Immature natural killer cell (primary cell): Measurements from ENCODE around the gene ADARB2. TPM values are rescaled to one million over a fixed set of nuclear protein-coding genes. Genes with fewer than 3 reads are reported as not detected.
"Not testable (repeated sequence)": the region's sequence is repeated elsewhere in the genome, so short reads cannot be mapped to it uniquely, and the experiment has no call there.

ENCODE experiments used
- DNase-seq, 3 donors: peaks; one replicate each; pipeline ENCODE4 v3.0.0; 2022; ENCODE audit warnings: mixed read lengths in 1 of 3
- H3K27ac Mint-ChIP-seq, 6 donors: one replicate each; pipeline ENCODE4 v1.8.0; 2020; ENCODE audit warnings: mixed read lengths in 6 of 6, mild to moderate bottlenecking in 5 of 6, inconsistent platforms in 4 of 6, moderate library complexity in 3 of 6
- H3K27me3 Mint-ChIP-seq, 3 donors: one replicate each; pipeline ENCODE4 v1.8.0; 2020 to 2021; ENCODE audit warnings: low read depth in 3 of 3, mild to moderate bottlenecking in 3 of 3, mixed read lengths in 3 of 3, moderate library complexity in 3 of 3, inconsistent platforms in 1 of 3
- H3K36me3 Mint-ChIP-seq, 3 donors: one replicate each; pipeline ENCODE4 v1.8.0; 2020; ENCODE audit warnings: mixed read lengths in 3 of 3, inconsistent platforms in 2 of 3, mild to moderate bottlenecking in 2 of 3
- H3K4me1 Mint-ChIP-seq, 2 donors: one replicate each; pipeline ENCODE4 v1.8.0; 2020; ENCODE audit warnings: inconsistent platforms in 2 of 2, mild to moderate bottlenecking in 2 of 2, mixed read lengths in 2 of 2, moderate library complexity in 1 of 2
- H3K4me3 Mint-ChIP-seq, 5 donors: one replicate each; pipeline ENCODE4 v1.8.0; 2020; ENCODE audit warnings: mild to moderate bottlenecking in 5 of 5, mixed read lengths in 5 of 5, inconsistent platforms in 3 of 5, moderate library complexity in 3 of 5
- H3K9me3 Mint-ChIP-seq, 6 donors: one replicate each; pipeline ENCODE4 v1.8.0; 2020; ENCODE audit warnings: mild to moderate bottlenecking in 6 of 6, mixed read lengths in 6 of 6, inconsistent platforms in 4 of 6, moderate library complexity in 3 of 6
- polyA plus RNA-seq, 3 donors: library from polyadenylated mRNA; unstranded; fragments of 300-500 nt; fragmentation: Illumina TruSeq; gene quantifications; one replicate each; pipeline ENCODE4 v1.2.3, GENCODE V29; 2021

Gene ADARB2
- polyA plus RNA-seq, 3 donors from 2014 or later, result 0.12 TPM; not detected in 2

GRCh38 chr10:1424648-1425047, 312.7 kb downstream of the ADARB2 start:
- Mint-ChIP-seq H3K27me3 (peaks cover 0 to 19% (median 7%) of the 10 kb centered on the region in 3 donors), H3K36me3 (no peaks in the 10 kb centered on the region), H3K9me3 (peaks cover 0 to 2% (median 0%) of the 10 kb centered on the region in 6 donors), H3K4me1 (peaks cover 9 to 11% of the 10 kb centered on the region in 2 donors), H3K27ac (no peak overlapping the region), H3K4me3 (no peak overlapping the region)
- DNase-seq, result no peak

GRCh38 chr10:1423676-1424253, 313.6 kb downstream of the ADARB2 start:
- peaks cover 9 to 11% of the 10 kb centered on the region in 2 donors for H3K4me1 Mint-ChIP-seq
- H3K4me3 Mint-ChIP-seq, result no peak overlapping the region
- peaks cover 0 to 22% (median 7%) of the 10 kb centered on the region in 3 donors for H3K27me3 Mint-ChIP-seq
- DNase-seq, result no peak
- H3K27ac Mint-ChIP-seq, result no peak overlapping the region
- no peaks in the 10 kb centered on the region for H3K36me3 Mint-ChIP-seq
- peaks cover 0 to 2% (median 0%) of the 10 kb centered on the region in 6 donors for H3K9me3 Mint-ChIP-seq

DNA sequence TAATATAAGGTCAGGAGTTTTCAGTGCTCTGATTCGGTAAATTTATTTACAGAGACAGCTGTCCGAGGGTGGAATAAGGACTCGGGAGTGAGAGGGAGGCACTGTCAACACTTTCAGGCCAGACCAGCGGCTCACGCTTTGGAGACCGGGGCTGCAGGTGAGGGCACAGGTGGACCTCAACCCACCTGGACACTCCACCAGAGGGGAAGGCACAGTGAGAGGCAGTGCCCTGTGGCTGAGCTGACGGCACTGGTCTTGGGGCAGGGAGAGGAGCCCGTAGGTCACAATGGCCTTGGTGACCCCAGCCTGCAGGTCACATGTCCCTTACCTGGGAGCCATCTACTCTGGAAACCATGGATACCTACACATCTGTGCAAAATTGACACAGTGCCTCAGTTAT, 315.1 kb downstream of the ADARB2 start:
- H3K27me3 Mint-ChIP-seq, result peaks cover 0 to 25% (median 7%) of the 10 kb centered on the region in 3 donors
- peaks cover 0 to 2% (median 0%) of the 10 kb centered on the region in 6 donors for H3K9me3 Mint-ChIP-seq
- peaks cover 9 to 11% of the 10 kb centered on the region in 2 donors for H3K4me1 Mint-ChIP-seq
- no peak overlapping the region for H3K4me3 Mint-ChIP-seq
- H3K27ac Mint-ChIP-seq, result no peak overlapping the region
- no peaks in the 10 kb centered on the region for H3K36me3 Mint-ChIP-seq
- no peak for DNase-seq

- Mint-ChIP-seq H3K36me3 (no peaks in the 10 kb centered on the region), H3K4me1 (peaks cover 9 to 11% of the 10 kb centered on the region in 2 donors), H3K27ac (no peak overlapping the region), H3K27me3 (peaks cover 0 to 30% (median 4%) of the 10 kb centered on the region in 3 donors), H3K9me3 (peaks cover 0 to 2% (median 0%) of the 10 kb centered on the region in 6 donors), H3K4me3 (peak overlapping the region in 4 of 5 donors; percentile 44 to 70 (median 57))
- DNase-seq, result peak; percentile 12 to 35 (median 23)
Observed at GRCh38 chr10:1420661-1421362, 316.5 kb downstream of the ADARB2 start.

DNA sequence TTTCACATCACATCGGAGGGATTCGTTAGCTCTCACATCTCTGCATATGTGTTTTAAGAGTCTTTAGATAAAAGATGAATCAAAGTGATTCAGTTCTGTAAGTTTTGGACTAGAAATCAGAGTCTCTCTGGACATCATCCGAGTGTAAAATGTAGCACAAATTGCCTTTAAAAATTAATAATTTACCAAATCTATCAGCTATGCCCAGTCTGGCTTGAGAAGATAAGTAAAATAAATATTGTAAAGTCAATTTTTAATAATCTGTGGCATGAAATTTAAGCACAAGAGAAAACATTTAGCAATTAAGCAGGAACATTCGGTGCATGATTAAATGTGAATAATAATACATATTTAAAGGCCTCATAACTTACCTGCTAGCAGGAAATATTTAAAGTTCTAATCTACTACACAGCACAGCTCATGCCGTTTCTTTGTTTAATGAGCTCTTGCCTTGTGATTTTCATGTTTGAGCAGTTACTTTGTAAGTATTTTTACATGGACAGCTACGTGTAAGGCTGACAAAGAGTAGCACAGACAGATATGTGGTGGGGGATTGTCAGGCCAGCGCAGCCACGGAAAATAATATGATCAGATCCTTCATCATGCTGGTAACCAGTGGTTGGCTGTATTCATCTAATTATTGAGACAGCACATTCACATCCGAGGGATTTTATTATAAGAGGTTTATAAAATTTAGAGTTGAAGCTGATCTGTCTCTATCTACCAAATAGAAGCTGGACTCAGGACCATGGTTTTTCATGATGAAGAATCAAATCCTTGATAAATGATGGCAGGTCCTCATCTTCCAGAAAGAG, 317.3 kb downstream of the ADARB2 start:
- Mint-ChIP-seq H3K9me3 (peaks cover 0 to 2% (median 0%) of the 10 kb centered on the region in 6 donors), H3K36me3 (no peaks in the 10 kb centered on the region), H3K4me3 (peak overlapping the region in 4 of 5 donors; percentile 33 to 70 (median 57)), H3K27ac (no peak overlapping the region), H3K4me1 (peaks cover 9 to 11% of the 10 kb centered on the region in 2 donors), H3K27me3 (peaks cover 0 to 30% (median 4%) of the 10 kb centered on the region in 3 donors)
- DNase-seq, result no peak

DNA sequence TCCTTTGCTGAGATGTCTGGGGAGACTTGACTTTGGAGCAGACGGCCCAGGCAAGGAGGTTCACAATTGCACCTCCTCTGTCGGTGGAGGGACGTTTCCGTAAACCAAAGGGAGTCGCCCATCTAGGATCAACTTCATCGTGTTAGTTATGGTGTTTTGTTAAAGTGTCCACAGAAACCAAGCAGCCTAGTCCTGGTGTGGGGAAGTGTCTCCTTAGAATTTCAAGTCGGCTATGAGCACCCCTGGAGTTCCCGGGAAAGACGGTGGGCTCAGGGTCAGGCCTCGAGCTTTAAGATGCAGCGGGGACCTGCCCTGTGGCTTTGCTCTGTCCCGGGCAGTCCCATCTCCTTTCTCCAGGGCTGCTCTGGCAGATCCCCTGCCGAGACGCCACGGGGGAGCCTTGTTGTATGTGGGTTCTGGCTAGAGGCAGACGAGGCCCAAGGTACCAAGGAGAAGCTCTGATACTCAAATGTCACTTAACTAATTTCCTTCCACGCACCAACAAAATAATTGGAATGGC, 319.2 kb downstream of the ADARB2 start:
- Mint-ChIP-seq H3K4me1 (peaks cover 9 to 11% of the 10 kb centered on the region in 2 donors), H3K27ac (no peak overlapping the region), H3K27me3 (peaks cover 0 to 23% (median 4%) of the 10 kb centered on the region in 3 donors), H3K9me3 (peaks cover 0 to under 1% (median 0%) of the 10 kb centered on the region in 6 donors), H3K36me3 (no peaks in the 10 kb centered on the region), H3K4me3 (no peak overlapping the region)
- DNase-seq, result no peak

DNA sequence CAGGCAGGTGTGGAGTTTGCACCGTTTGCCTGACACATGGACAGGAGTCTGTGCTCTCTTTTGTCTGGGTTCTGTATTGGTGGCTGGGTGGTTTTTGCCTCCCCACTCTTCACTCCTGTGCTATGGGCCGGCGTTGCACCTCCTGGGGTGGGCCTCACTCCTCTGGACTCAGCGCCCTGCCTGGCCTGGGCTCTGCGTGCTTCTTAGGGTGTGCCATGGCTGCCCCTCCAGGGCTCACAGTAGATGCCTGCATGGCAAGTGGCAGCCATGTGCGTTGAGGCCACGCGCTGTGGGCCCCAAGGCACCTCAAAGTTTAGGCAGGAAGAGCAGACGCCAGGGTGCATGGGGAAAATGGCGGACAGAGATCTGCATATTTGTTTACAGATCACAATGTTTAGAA, 319.8 kb downstream of the ADARB2 start:
- Mint-ChIP-seq H3K4me1 (peaks cover 9 to 11% of the 10 kb centered on the region in 2 donors), H3K27me3 (peaks cover 2 to 21% (median 4%) of the 10 kb centered on the region in 3 donors), H3K27ac (no peak overlapping the region), H3K4me3 (no peak overlapping the region), H3K9me3 (no peaks in the 10 kb centered on the region), H3K36me3 (no peaks in the 10 kb centered on the region)
- DNase-seq, result no peak

DNA sequence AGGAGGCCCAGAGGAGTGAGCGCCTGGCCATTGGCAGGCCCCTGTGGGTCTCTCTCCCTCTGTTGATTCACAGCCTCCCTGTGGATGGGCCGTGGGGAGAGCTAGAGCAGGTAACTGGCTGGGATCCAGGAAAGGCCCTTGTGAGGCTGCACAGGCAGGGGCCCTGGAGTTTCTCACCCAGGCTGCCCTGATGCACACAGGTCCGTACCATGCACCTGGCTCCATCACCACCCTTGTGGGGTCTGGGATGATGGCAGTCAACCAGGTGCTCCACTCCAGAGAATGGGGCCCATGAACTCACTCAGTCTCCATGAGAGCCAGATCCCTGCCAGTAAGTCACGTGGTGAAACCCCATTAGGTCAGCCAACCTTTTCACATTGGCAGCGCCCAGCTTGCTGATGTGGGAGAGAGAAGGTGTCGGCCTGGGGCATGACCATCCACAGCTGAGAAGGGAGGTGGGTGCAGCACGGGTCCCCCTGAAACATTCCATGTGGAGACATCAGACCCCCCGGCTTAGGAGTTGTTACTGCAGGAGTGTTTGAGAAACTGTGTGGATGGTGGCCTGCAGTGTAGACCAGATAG, 320.8 kb downstream of the ADARB2 start:
- Mint-ChIP-seq H3K27ac (no peak overlapping the region), H3K4me1 (peaks cover 9 to 11% of the 10 kb centered on the region in 2 donors), H3K27me3 (peaks cover 1 to 17% (median 3%) of the 10 kb centered on the region in 3 donors), H3K9me3 (no peaks in the 10 kb centered on the region), H3K36me3 (no peaks in the 10 kb centered on the region), H3K4me3 (no peak overlapping the region)
- no peak for DNase-seq

DNA sequence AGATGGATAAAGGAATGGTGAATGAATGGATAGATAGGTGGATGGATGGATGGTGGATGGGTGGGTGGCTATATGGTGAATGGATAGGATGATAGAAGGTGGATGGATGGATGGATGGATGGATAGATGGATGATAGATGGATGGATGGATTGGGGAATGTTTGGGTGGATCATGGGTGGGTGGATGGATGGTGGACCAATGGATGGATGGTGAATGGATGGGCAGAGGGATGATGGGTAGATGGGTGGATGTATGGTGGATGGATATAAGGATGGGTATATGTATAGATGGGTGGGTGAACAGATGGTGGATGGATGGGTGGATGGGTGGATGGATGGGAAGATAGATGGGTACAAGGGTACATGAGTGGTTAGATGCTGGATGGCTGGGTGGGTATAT, 322.4 kb downstream of the ADARB2 start:
- no peaks in the 10 kb centered on the region for H3K36me3 Mint-ChIP-seq
- H3K9me3 Mint-ChIP-seq, result no peaks in the 10 kb centered on the region
- no peak overlapping the region for H3K27ac Mint-ChIP-seq
- H3K4me3 Mint-ChIP-seq, result no peak overlapping the region
- H3K27me3 Mint-ChIP-seq, result peaks cover 0 to 11% (median 3%) of the 10 kb centered on the region in 3 donors
- H3K4me1 Mint-ChIP-seq, result no peaks in the 10 kb centered on the region
- no peak for DNase-seq

DNA sequence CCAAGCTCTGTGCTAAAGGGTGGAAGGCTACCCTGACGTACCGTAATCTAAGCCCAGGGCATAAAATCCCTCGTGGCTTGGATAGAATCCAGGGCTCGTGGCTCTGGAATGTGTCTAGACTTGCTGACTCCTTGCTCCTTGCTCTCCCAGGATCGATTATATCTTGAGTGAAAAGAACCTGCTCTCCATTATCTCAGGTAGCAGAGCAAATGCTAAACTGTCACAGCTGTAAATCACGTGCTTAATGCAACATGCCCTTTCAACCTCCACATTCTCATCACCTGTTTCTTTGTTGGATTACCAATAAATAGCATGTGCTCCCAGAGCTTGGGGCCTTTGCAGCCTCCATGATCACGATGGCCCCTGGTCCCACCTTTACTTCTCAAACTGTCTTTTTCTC, 323.0 kb downstream of the ADARB2 start:
- DNase-seq, H3K36me3 Mint-ChIP-seq, H3K4me3 Mint-ChIP-seq, H3K4me1 Mint-ChIP-seq, H3K27me3 Mint-ChIP-seq, H3K27ac Mint-ChIP-seq, H3K9me3 Mint-ChIP-seq: not testable (repeated sequence)

DNA sequence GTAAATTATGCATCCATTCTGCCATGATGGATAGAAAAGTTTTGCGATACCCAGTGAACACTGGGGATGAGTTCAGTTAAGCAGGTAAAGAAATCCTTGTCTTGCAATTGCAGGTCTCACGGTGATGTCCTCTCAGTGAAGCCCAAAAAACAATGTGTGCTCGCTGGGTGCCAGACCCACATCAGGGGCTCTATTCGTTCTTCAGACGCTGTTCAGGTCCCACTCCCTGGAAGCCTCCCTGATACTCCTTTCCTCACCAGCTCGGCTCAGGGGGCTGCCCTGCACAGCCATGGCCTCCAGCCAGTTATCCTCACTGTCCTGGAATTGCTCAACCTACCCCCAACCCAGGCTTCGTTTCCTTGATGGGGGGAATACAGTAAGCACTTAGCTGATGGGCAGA, 323.5 kb downstream of the ADARB2 start:
- no peak overlapping the region for H3K4me3 Mint-ChIP-seq
- no peaks in the 10 kb centered on the region for H3K4me1 Mint-ChIP-seq
- H3K27me3 Mint-ChIP-seq, result peaks cover 0 to 8% (median 3%) of the 10 kb centered on the region in 3 donors
- no peak overlapping the region for H3K27ac Mint-ChIP-seq
- no peaks in the 10 kb centered on the region for H3K9me3 Mint-ChIP-seq
- no peaks in the 10 kb centered on the region for H3K36me3 Mint-ChIP-seq
- DNase-seq, result no peak

GRCh38 chr10:1413256-1413655, 324.1 kb downstream of the ADARB2 start:
- Mint-ChIP-seq H3K4me1 (no peaks in the 10 kb centered on the region), H3K4me3 (no peak overlapping the region), H3K9me3 (no peaks in the 10 kb centered on the region), H3K36me3 (no peaks in the 10 kb centered on the region), H3K27me3 (peaks cover 0 to 8% (median 3%) of the 10 kb centered on the region in 3 donors), H3K27ac (no peak overlapping the region)
- no peak for DNase-seq

DNA sequence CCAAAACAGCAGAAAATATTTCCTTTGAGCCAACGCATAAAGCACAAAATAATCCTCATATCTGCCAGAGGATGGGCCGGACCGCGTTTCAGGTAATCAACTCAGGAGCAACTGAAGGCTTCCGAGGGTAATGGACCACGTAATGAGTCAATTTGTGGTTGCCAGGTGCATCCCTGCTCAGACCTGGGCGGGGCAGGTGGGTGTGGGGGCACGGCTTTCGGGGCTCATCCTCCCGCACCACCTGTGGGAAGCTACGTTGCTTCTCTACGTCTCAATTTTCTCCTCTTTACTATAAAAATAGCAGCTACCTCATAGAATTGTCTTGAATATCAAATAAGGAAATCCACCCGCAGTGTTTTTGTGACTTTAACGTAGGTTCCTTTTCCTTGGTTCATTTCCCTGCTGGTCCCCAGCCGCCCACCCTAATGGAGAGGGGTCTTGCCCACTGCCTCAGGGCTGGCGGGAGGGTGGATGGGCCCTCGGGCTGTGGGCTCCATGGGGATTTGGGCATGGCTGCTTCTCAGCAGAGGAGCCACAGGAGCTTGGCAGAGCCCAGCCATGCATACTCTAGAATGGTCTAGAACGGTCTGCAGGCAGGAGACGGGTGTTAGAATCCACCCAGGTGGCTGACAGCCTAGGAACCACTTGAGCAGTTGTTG, 324.7 kb downstream of the ADARB2 start:
- H3K9me3 Mint-ChIP-seq, result no peaks in the 10 kb centered on the region
- DNase-seq, result no peak
- H3K4me1 Mint-ChIP-seq, result no peaks in the 10 kb centered on the region
- no peaks in the 10 kb centered on the region for H3K36me3 Mint-ChIP-seq
- H3K27ac Mint-ChIP-seq, result no peak overlapping the region
- H3K4me3 Mint-ChIP-seq, result no peak overlapping the region
- H3K27me3 Mint-ChIP-seq, result peaks cover 0 to 5% (median 3%) of the 10 kb centered on the region in 3 donors
